ENCODE data around the gene SUMF1. TPM values are rescaled to one million over a fixed set of nuclear protein-coding genes. Genes with fewer than 3 reads are reported as not detected.
A peak's percentile ranks its signal among the peaks of the same experiment; 100 is the strongest.
"Not testable (repeated sequence)": the region's sequence is repeated elsewhere in the genome, so short reads cannot be mapped to it uniquely, and the experiment has no call there.

The SUMF1 gene
- total and polyA plus RNA-seq, 8 donors, result 7.1 to 25.8 (median 12.6) TPM

- DNase-seq (no peak), FAIRE-seq (no peak), ATAC-seq (no peak)
- H3K4me1 ChIP-seq, result peaks cover 0 to 11% (median 0%) of the 10 kb centered on the region in 3 donors
- H3K9me3 ChIP-seq, result no peaks in the 10 kb centered on the region
- 90 to 94% methylated on average over 3 of the region's 3 CpGs for WGBS, 2 donors
- H3K36me3 ChIP-seq, result no peaks in the 10 kb centered on the region
- intact Hi-C loops (cut with DNase I), result no loop called here
- H3K27ac ChIP-seq, result no peak overlapping the region
- no peaks in the 10 kb centered on the region for H3K27me3 ChIP-seq
- H3K4me3 ChIP-seq, result no peak overlapping the region
- TF ChIP-seq, protein P1, sequence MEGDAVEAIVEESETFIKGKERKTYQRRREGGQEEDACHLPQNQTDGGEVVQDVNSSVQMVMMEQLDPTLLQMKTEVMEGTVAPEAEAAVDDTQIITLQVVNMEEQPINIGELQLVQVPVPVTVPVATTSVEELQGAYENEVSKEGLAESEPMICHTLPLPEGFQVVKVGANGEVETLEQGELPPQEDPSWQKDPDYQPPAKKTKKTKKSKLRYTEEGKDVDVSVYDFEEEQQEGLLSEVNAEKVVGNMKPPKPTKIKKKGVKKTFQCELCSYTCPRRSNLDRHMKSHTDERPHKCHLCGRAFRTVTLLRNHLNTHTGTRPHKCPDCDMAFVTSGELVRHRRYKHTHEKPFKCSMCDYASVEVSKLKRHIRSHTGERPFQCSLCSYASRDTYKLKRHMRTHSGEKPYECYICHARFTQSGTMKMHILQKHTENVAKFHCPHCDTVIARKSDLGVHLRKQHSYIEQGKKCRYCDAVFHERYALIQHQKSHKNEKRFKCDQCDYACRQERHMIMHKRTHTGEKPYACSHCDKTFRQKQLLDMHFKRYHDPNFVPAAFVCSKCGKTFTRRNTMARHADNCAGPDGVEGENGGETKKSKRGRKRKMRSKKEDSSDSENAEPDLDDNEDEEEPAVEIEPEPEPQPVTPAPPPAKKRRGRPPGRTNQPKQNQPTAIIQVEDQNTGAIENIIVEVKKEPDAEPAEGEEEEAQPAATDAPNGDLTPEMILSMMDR (IDR thresholded peaks at IDR 0.05), result no peak
Observed at GRCh38 chr3:4462369-4463040, 4.6 kb downstream of the SUMF1 start.

DNA sequence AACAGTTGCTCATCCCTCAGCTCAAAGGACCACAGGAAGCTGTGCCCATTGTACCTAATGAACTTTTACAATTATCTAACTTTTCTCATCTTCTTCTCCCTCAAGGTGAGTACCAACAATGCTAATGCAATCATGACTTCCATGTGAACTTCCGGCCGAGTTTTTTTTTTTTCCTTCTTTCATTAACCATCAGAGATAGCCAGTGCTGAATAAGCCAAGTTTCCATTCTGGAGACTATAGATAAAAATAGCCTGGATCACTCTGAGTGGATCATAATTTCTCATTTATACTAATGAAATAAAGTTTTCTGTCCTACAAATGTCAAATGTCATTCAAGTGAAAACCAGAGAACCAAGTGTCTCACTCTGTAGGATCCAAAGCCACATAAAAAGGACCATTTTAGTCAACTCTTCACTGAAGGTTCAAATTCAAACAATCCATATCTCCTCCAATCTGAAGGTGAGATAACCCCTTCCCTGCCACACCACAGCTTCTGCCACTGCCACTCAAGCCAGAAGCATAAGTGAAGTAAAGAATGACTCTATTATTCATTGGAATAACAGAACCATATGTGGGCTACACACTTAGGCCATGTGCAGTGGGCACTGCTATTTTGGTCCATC lies 5.5 kb downstream of the SUMF1 start:
- no peak for FAIRE-seq
- H3K36me3 ChIP-seq, result no peaks in the 10 kb centered on the region
- H3K27me3 ChIP-seq, result no peaks in the 10 kb centered on the region
- intact Hi-C loops (cut with DNase I), result no loop called here
- TF ChIP-seq, protein P1 (IDR thresholded peaks at IDR 0.05), result no peak
- WGBS, 2 donors, result 34 to 37% methylated on average over 2 of the region's 2 CpGs
- peaks cover 0 to 8% (median 0%) of the 10 kb centered on the region in 3 donors for H3K4me1 ChIP-seq
- no peak overlapping the region for H3K4me3 ChIP-seq
- no peaks in the 10 kb centered on the region for H3K9me3 ChIP-seq
- no peak for ATAC-seq
- no peak for DNase-seq
- no peak overlapping the region for H3K27ac ChIP-seq

GRCh38 chr3:4460334-4460733 lies 6.7 kb downstream of the SUMF1 start:
- 82 to 88% methylated on average over 4 of the region's 4 CpGs for WGBS, 2 donors
- no peak for ATAC-seq
- H3K4me3 ChIP-seq, result no peak overlapping the region
- H3K36me3 ChIP-seq, result no peaks in the 10 kb centered on the region
- H3K27ac ChIP-seq, result no peak overlapping the region
- no peaks in the 10 kb centered on the region for H3K27me3 ChIP-seq
- no peaks in the 10 kb centered on the region for H3K4me1 ChIP-seq
- TF ChIP-seq, protein P1 (IDR thresholded peaks at IDR 0.05), result no peak
- no peak for DNase-seq
- H3K9me3 ChIP-seq, result no peaks in the 10 kb centered on the region
- no peak for FAIRE-seq
- intact Hi-C loops (cut with DNase I), result no loop called here

DNA sequence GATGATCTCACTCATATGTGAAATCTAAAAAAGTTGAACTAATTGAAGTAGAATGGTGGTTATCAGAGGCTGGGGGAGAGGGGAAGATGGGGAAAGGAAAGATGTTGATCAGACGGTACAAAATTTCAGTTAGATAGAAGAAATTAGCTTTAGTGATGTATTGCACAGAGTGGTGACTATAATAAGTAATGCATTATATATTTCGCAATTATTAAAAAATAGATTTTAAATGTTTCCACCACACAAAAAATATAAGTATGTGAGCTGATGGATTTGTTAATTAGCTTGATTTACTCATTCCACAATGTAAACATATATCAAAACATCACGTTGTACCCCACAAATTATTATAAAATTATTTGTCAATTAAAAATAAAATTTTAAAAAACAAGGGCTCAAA lies 8.1 kb downstream of the SUMF1 start:
- no peak overlapping the region for H3K27ac ChIP-seq
- DNase-seq (no peak), FAIRE-seq (no peak), ATAC-seq (no peak)
- intact Hi-C loops (cut with DNase I), result no loop called here
- 87 to 89% methylated on average over 3 of the region's 3 CpGs for WGBS, 2 donors
- no peaks in the 10 kb centered on the region for H3K9me3 ChIP-seq
- H3K27me3 ChIP-seq, result no peaks in the 10 kb centered on the region
- TF ChIP-seq, protein P1 (IDR thresholded peaks at IDR 0.05), result no peak
- H3K4me3 ChIP-seq, result no peak overlapping the region
- H3K4me1 ChIP-seq, result no peaks in the 10 kb centered on the region
- no peaks in the 10 kb centered on the region for H3K36me3 ChIP-seq

DNA sequence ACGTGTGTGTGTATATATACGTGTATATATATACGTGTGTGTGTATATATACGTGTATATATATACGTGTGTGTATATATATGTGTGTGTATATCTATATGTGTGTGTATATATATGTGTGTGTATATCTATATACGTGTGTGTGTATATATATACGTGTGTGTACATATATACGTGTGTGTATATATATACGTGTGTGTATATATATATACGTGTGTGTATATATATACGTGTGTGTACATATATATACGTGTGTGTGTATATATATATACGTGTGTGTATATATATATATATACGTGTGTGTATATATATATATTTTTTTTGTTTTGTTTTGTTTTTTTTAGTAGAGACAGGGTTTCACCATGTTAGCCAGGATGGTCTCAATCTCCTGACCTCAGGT lies 10.3 kb downstream of the SUMF1 start:
- H3K4me1 ChIP-seq; H3K9me3 ChIP-seq; H3K4me3 ChIP-seq; H3K27ac ChIP-seq; intact Hi-C loops (cut with DNase I); H3K27me3 ChIP-seq; H3K36me3 ChIP-seq; DNase-seq; ATAC-seq: not testable (repeated sequence)
- 87 to 94% methylated on average over 14 of the region's 14 CpGs for WGBS, 2 donors
- FAIRE-seq, result peak; percentile 98
